Nephron progenitor cell (in vitro differentiated cells): Measurements from ENCODE around the gene H2AZ1.

Experiments used
- DNase-seq: peaks from one replicate; pipeline ENCODE4 v3.0.0; 2021
- H3K27ac Mint-ChIP-seq: 2 replicates; pipeline ENCODE4 v1.8.0; 2021; ENCODE audit warnings: mild to moderate bottlenecking, moderate library complexity, mixed read lengths
- H3K27me3 Mint-ChIP-seq: 2 replicates; pipeline ENCODE4 v1.8.0; 2021; ENCODE audit warnings: mild to moderate bottlenecking, low read depth, mixed read lengths; ENCODE audit not compliant: poor library complexity
- H3K36me3 Mint-ChIP-seq: 2 replicates; pipeline ENCODE4 v1.8.0; 2021; ENCODE audit warnings: low read depth, mixed read lengths
- H3K4me1 Mint-ChIP-seq: 2 replicates; pipeline ENCODE4 v1.8.0; 2021; ENCODE audit warnings: mixed read lengths
- H3K4me3 Mint-ChIP-seq: 2 replicates; pipeline ENCODE4 v1.8.0; 2021; ENCODE audit warnings: mild to moderate bottlenecking, moderate library complexity, mixed read lengths
- H3K9me3 Mint-ChIP-seq: 2 replicates; pipeline ENCODE4 v1.8.0; 2021; ENCODE audit warnings: mild to moderate bottlenecking, moderate library complexity, mixed read lengths
- TF ChIP-seq, protein P1 (sequence below): fragments of 200-600 bp; sonication (generic); IDR thresholded peaks from 2 replicates; pipeline ENCODE4 v1.5.0; 2021; ENCODE audit warnings: antibody characterized with exemption

Gene H2AZ1

DNA sequence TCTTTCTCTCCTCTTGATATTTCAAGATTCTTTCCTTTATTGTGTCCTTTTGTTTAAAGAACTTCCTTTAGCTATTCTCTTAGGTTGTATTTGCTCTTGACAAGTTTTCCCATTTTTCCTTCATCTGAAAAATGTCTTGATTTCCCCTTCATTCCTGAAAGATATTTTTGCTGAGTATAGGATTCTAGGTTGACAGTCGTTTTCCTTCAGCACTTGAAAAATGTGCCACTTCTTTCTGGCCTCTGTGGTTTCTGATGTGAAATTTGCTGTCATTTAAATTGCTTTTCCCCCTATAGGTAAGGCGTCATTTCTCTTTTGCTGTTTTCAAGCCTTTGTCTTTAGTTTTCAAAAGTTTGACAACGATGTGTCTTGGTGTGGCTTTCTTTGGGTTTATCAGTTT, 32.5 kb downstream of the H2AZ1 start:
- Mint-ChIP-seq H3K9me3 (peaks cover 15% of the 10 kb centered on the region), H3K27ac (no peak overlapping the region), H3K4me1 (no peaks in the 10 kb centered on the region), H3K36me3 (peaks cover 77% of the 10 kb centered on the region), H3K4me3 (no peak overlapping the region), H3K27me3 (no peaks in the 10 kb centered on the region)
- no peak for DNase-seq
- TF ChIP-seq, protein P1, sequence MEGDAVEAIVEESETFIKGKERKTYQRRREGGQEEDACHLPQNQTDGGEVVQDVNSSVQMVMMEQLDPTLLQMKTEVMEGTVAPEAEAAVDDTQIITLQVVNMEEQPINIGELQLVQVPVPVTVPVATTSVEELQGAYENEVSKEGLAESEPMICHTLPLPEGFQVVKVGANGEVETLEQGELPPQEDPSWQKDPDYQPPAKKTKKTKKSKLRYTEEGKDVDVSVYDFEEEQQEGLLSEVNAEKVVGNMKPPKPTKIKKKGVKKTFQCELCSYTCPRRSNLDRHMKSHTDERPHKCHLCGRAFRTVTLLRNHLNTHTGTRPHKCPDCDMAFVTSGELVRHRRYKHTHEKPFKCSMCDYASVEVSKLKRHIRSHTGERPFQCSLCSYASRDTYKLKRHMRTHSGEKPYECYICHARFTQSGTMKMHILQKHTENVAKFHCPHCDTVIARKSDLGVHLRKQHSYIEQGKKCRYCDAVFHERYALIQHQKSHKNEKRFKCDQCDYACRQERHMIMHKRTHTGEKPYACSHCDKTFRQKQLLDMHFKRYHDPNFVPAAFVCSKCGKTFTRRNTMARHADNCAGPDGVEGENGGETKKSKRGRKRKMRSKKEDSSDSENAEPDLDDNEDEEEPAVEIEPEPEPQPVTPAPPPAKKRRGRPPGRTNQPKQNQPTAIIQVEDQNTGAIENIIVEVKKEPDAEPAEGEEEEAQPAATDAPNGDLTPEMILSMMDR: no peak

DNA sequence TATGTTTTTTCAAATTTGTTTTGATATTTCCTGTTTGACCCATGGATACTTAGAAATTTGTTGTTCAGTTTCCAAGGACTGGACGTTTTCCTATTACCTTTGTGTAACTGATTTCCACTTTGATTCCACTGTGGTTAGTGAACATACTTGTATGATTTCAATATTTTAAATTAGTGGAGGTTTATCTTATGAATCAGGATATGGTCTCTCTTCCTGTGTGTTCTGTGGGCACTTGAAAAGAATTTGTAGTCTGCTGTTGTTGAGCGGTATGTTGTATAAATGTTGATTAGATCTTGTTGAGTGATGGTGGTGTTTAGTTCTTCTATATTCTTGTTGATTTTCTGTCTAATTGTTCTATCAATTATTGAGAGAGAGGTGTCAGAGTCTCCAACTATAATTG, 34.6 kb downstream of the H2AZ1 start:
- Mint-ChIP-seq H3K4me3 (no peak overlapping the region), H3K27ac (peak overlapping the region; percentile 16), H3K27me3 (no peaks in the 10 kb centered on the region), H3K4me1 (no peaks in the 10 kb centered on the region), H3K36me3 (peaks cover 71% of the 10 kb centered on the region), H3K9me3 (peaks cover 15% of the 10 kb centered on the region)
- DNase-seq: no peak
- TF ChIP-seq, protein P1: no peak
